ENCODE results near the gene PTOV1. TPM values are rescaled to one million over a fixed set of nuclear protein-coding genes. Genes with fewer than 3 reads are reported as not detected.
A peak's percentile ranks its signal among the peaks of the same experiment; 100 is the strongest.

The PTOV1 gene
- total RNA-seq, 6 donors from 2014 or later, result 60.2 to 136 (median 106) TPM

DNA sequence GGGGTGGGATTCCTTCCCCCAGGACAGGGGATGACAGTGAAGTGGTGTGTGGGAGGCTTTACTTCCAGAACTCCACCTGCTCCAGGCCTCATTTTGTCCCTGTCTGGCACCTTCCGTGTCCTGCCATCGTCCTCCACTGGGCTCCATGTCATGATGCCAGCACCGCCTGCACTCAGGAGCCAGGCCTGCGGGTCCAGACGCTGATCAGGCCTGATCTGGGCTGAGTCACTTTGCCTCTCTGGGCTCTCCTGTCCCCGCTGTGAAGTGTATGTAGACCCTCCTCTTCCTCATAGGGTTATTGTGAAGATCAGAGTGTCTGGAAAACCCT lies 47.5 kb upstream of the PTOV1 start:
- TF ChIP-seq POLR2AphosphoS5 (IDR thresholded peaks at IDR 0.05) (no peak), EP300 (IDR thresholded peaks at IDR 0.05) (no peak), POLR2A (IDR thresholded peaks at IDR 0.05) (no peak), CTCF (IDR thresholded peaks at IDR 0.05) (no peak)
- no peaks in the 10 kb centered on the region for H3K9me3 ChIP-seq
- ATAC-seq (ENCODE audit: low FRiP score in 2 of 2) (no peak), DNase-seq (no peak)
- H3K4me1 ChIP-seq, result peaks cover 2 to 6% (median 4%) of the 10 kb centered on the region in 4 donors
- 92 to 95% methylated on average over 6 of the region's 6 CpGs for WGBS, 2 donors
- H3K27ac ChIP-seq, result no peak overlapping the region
- H3K27me3 ChIP-seq, result no peaks in the 10 kb centered on the region
- peaks cover 19 to 92% (median 72%) of the 10 kb centered on the region in 4 donors for H3K36me3 ChIP-seq
- H3K4me3 ChIP-seq, result no peak overlapping the region

DNA sequence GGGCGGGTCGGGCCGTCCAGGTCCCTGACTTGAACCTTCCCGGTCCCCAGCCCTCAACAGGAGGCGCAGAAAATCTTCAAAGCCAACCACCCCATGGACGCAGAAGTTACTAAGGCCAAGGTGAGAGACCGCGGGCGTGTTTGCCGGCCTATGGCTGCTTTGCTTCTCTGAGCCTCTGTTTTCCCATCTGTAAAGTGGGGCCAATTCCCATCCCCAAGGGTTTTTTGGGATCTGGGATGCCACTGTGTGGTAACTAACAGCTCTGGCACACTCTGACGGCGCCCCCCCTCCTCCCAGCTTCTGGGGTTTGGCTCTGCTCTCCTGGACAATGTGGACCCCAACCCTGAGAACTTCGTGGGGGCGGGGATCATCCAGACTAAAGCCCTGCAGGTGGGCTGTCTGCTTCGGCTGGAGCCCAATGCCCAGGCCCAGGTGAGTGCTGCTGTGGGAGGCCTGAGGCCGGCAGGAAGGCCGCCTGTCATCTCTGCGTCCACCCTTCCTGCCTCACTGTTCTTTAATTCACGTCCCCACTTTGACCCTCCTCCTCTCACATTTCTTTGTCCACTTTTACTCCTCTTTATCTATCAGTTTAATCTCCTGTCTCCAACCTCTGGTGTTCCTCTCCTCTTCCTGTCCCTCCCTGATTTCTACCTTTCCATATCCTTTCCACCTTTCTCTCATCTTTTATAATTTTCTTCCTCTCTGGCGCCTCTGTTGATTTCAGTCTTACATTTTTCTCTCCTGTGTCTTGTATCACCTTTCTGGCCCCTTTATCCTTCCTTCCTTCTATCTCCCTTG lies 44.9 kb upstream of the PTOV1 start:
- ATAC-seq (ENCODE audit: low FRiP score in 2 of 2) (no peak), DNase-seq (no peak)
- 89 to 93% methylated on average over 8 to 17 of the region's 20 CpGs for WGBS, 2 donors
- no peaks in the 10 kb centered on the region for H3K27me3 ChIP-seq
- no peak overlapping the region for H3K27ac ChIP-seq
- peaks cover 11 to 67% (median 46%) of the 10 kb centered on the region in 4 donors for H3K36me3 ChIP-seq
- peak overlapping the region in 1 of 4 donors; percentile 19 for H3K4me3 ChIP-seq
- TF ChIP-seq POLR2AphosphoS5 (IDR thresholded peaks at IDR 0.05) (no peak), POLR2A (IDR thresholded peaks at IDR 0.05) (no peak), CTCF (IDR thresholded peaks at IDR 0.05) (no peak), EP300 (IDR thresholded peaks at IDR 0.05) (no peak)
- no peaks in the 10 kb centered on the region for H3K9me3 ChIP-seq
- peaks cover 14 to 23% (median 18%) of the 10 kb centered on the region in 4 donors for H3K4me1 ChIP-seq

DNA sequence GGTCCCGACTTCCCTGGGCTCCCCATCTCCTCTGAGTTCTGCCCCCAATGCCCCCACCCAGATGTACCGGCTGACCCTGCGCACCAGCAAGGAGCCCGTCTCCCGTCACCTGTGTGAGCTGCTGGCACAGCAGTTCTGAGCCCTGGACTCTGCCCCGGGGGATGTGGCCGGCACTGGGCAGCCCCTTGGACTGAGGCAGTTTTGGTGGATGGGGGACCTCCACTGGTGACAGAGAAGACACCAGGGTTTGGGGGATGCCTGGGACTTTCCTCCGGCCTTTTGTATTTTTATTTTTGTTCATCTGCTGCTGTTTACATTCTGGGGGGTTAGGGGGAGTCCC lies 44.4 kb upstream of the PTOV1 start:
- Histone ChIP-seq H3K9me3 (no peaks in the 10 kb centered on the region), H3K4me3 (no peak overlapping the region), H3K4me1 (peaks cover 14 to 23% (median 18%) of the 10 kb centered on the region in 4 donors), H3K27me3 (no peaks in the 10 kb centered on the region), H3K27ac (no peak overlapping the region), H3K36me3 (peaks cover 7 to 61% (median 41%) of the 10 kb centered on the region in 4 donors)
- TF ChIP-seq POLR2A (IDR thresholded peaks at IDR 0.05) (no peak), EP300 (IDR thresholded peaks at IDR 0.05) (no peak), CTCF (IDR thresholded peaks at IDR 0.05) (no peak), POLR2AphosphoS5 (IDR thresholded peaks at IDR 0.05) (no peak)
- 91 to 98% methylated on average over 8 of the region's 8 CpGs for WGBS, 2 donors
- ATAC-seq (ENCODE audit: low FRiP score in 2 of 2) (no peak), DNase-seq (no peak)

DNA sequence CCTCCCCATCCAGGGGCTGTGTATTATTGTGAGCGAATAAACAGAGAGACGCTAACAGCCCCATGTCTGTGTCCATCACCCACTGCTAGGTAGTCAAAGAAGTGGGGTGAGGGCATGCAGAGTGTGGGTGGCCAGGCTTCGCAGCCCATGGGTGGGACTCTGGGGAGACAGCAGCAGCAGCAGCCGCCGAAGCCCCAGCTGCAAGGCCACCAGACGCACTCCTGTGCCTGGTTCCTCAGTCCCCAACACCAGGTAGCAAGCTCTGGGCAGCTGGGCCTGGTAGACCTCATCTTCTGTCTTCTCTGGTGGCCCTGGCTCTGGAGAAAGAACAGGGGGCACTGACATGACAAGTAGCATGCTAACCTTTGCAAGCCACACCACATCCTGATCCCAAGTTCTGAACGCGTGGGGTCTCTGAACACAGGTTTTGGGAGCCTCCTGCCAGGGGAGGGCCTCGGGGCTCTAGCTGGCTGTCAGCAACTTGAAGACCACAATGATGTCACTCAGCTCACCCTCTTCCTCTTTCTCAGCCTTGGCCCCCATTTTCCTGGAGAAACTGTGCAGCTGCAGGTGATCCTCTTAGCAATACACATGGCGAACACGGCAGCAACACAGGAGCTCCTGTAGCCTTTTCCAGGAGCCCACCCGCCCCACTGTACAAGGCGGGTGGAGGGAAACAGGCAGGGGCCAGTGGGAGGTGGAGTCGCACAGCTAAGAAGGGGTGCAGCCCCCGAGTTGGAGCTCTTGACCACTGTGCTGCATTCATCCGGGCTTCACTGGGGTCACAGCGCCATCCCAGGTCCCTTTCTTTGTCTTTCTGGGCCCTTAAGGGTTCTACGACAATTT lies 43.7 kb upstream of the PTOV1 start:
- Histone ChIP-seq H3K36me3 (peaks cover 5 to 54% (median 34%) of the 10 kb centered on the region in 4 donors), H3K27ac (peak overlapping the region in 1 of 4 donors; percentile 15), H3K9me3 (no peaks in the 10 kb centered on the region), H3K4me1 (peaks cover 12 to 25% (median 18%) of the 10 kb centered on the region in 4 donors), H3K4me3 (no peak overlapping the region), H3K27me3 (no peaks in the 10 kb centered on the region)
- TF ChIP-seq EP300 (IDR thresholded peaks at IDR 0.05), result no peak
- no peak for TF ChIP-seq POLR2AphosphoS5 (IDR thresholded peaks at IDR 0.05)
- TF ChIP-seq POLR2A (IDR thresholded peaks at IDR 0.05), result no peak
- no peak for TF ChIP-seq CTCF (IDR thresholded peaks at IDR 0.05)
- ATAC-seq (ENCODE audit: low FRiP score in 2 of 2) (no peak), DNase-seq (no peak)
- WGBS, 2 donors, result 74 to 86% methylated on average over 9 to 18 of the region's 18 CpGs
